Left hindlimb (tissue), 1 donor: ENCODE data around the gene UTP15.

ENCODE experiments used
- DNase-seq: peaks from one replicate; pipeline ENCODE4 v3.0.0-alpha.2; 2018

UTP15 gene

GRCh38 chr5:73565139-73565968 lies at the start of gene UTP15, which contains the start of gene ANKRA2:
UTP15 (plus strand) TSS chr5:73565743; CDS start chr5:73567345, 1,602 bp downstream.
ANKRA2 (minus strand) TSS chr5:73565639; CDS start chr5:73562881, 2,758 bp downstream.
- DNase-seq: peak; percentile 99

GRCh38 chr5:73519531-73520283 lies 45.8 kb upstream of the UTP15 start:
- DNase-seq: peak; percentile 53

- DNase-seq: no peak
These were observed 42.6 kb upstream of the UTP15 start for GRCh38 chr5:73522989-73523388.

- DNase-seq: no peak
These were observed 41.7 kb upstream of the UTP15 start for GRCh38 chr5:73523861-73524260.

GRCh38 chr5:73525606-73526203 lies 39.8 kb upstream of the UTP15 start:
- no peak for DNase-seq

GRCh38 chr5:73528248-73528647 lies 37.3 kb upstream of the UTP15 start:
- no peak for DNase-seq

GRCh38 chr5:73529081-73529480 lies 36.5 kb upstream of the UTP15 start:
- DNase-seq: no peak

- DNase-seq: no peak
These were observed 34.2 kb upstream of the UTP15 start for GRCh38 chr5:73531356-73531755.

GRCh38 chr5:73532195-73532594 lies 33.3 kb upstream of the UTP15 start:
- DNase-seq: no peak

- no peak for DNase-seq
These were observed 31.4 kb upstream of the UTP15 start for GRCh38 chr5:73534011-73534644.

GRCh38 chr5:73534971-73535370 lies 30.6 kb upstream of the UTP15 start:
- DNase-seq: no peak

- no peak for DNase-seq
These were observed 25.8 kb upstream of the UTP15 start for GRCh38 chr5:73539730-73540129.

- no peak for DNase-seq
These were observed 25.4 kb upstream of the UTP15 start for GRCh38 chr5:73540192-73540591.

- DNase-seq: no peak
These were observed 23.5 kb upstream of the UTP15 start for GRCh38 chr5:73542020-73542419.

GRCh38 chr5:73544429-73545402 lies 20.8 kb upstream of the UTP15 start:
- DNase-seq: no peak

- no peak for DNase-seq
These were observed 20.2 kb upstream of the UTP15 start for GRCh38 chr5:73545403-73545779.

GRCh38 chr5:73550016-73550415 lies 15.5 kb upstream of the UTP15 start:
- DNase-seq: no peak

- DNase-seq: no peak
These were observed 12.9 kb upstream of the UTP15 start for GRCh38 chr5:73552642-73553041.

GRCh38 chr5:73558950-73559349 lies 6.6 kb upstream of the UTP15 start:
- DNase-seq: no peak

- no peak for DNase-seq
These were observed 1.5 kb upstream of the UTP15 start for GRCh38 chr5:73564018-73564417.

- peak; percentile 36 for DNase-seq
These were observed 868 bp upstream of the UTP15 start for GRCh38 chr5:73564675-73565074.
